GM12878 (cell line): ENCODE results near the gene VPS8. TPM values are rescaled to one million over a fixed set of nuclear protein-coding genes. Genes with fewer than 3 reads are reported as not detected.

Source experiments
- ATAC-seq: fragments of 200-7000 bp; cut with Tn5 transposase; 3 replicates; pipeline ENCODE4 v1.9.1; 2020; ENCODE audit warnings: mild to moderate bottlenecking, moderate library complexity
- BruUV-seq: library from RNA; stranded (reverse); fragments of 400-500 nt; replicated peaks from 2 replicates; lab custom pipeline; 2021; lab: Mats Ljungman, UMichigan
- CTCF ChIA-PET: fragments of 300-600 bp; sonication (Branson Sonifier 250); formaldehyde crosslinking; extraction: SDS; loops from one replicate; lab custom pipeline; 2021; ENCODE audit warnings: inconsistent platforms; lab: Yijun Ruan, JAX
- POLR2A ChIA-PET: fragments of 350-600 bp; formaldehyde crosslinking; extraction: SDS; loops from one replicate; lab custom pipeline; 2021; ENCODE audit warnings: inconsistent platforms; lab: Charles Lee
- RAD21 ChIA-PET: fragments of 300-600 bp; sonication (Branson Sonifier 250); formaldehyde crosslinking; loops from one replicate; lab custom pipeline; 2023; ENCODE audit warnings: antibody characterized with exemption; ENCODE audit not compliant: unreplicated experiment; lab: Charles Lee
- SMC1A ChIA-PET: fragments of 300-600 bp; sonication (Branson Sonifier 250); formaldehyde crosslinking; loops from one replicate; lab custom pipeline; 2023; ENCODE audit not compliant: unreplicated experiment, uncharacterized antibody; lab: Charles Lee
- DNase-seq: peaks from one replicate; pipeline ENCODE4 v3.0.0-alpha.2; 2011; ENCODE audit warnings: low read depth, low spot score
- FAIRE-seq: peaks from 3 replicates; lab custom pipeline; 2011; peaks lifted over from hg19 to GRCh38; lab: Jason Lieb, UNC
- H2AFZ ChIP-seq: 2 replicates; pipeline ENCODE4 v1.6.0; 2011; ENCODE audit warnings: low read depth, low read length, control low read depth; ENCODE audit not compliant: control insufficient read depth
- H3K27ac ChIP-seq: 2 replicates; pipeline ENCODE4 v1.5.1; 2011; ENCODE audit warnings: control low read depth; ENCODE audit not compliant: control insufficient read depth, insufficient read depth
- H3K27me3 ChIP-seq, 2 experiments: replicated peaks in 1 of 2; 2 replicates each; pipeline versions ENCODE4 v1.6.0 to v1.6.1; 2011; ENCODE audit warnings: low read length in 1 of 2; ENCODE audit not compliant: control insufficient read depth in 2 of 2, insufficient read depth in 2 of 2
- H3K36me3 ChIP-seq, 2 experiments: 2 replicates each; pipeline ENCODE4 v1.5.1; 2011; ENCODE audit warnings: low read length in 1 of 2; ENCODE audit not compliant: control insufficient read depth in 2 of 2, insufficient read depth in 2 of 2
- H3K4me1 ChIP-seq: 2 replicates; pipeline ENCODE4 v1.6.1; 2011; ENCODE audit warnings: mild to moderate bottlenecking, low read length, moderate library complexity, mixed read lengths; ENCODE audit not compliant: control insufficient read depth, insufficient read depth
- H3K4me2 ChIP-seq: 2 replicates; pipeline ENCODE4 v1.6.0; 2011; ENCODE audit warnings: control low read depth; ENCODE audit not compliant: control insufficient read depth, insufficient read depth
- H3K4me3 ChIP-seq: fragments of 200-600 bp; sonication (generic); 2 replicates; pipeline ENCODE4 v1.5.1; 2016
- H3K79me2 ChIP-seq: 2 replicates; pipeline ENCODE4 v1.6.0; 2011; ENCODE audit warnings: low read length; ENCODE audit not compliant: control insufficient read depth, insufficient read depth
- H3K9ac ChIP-seq: 2 replicates; pipeline ENCODE4 v1.8.0; 2011; ENCODE audit warnings: low read length, control low read depth, mixed read lengths; ENCODE audit not compliant: control insufficient read depth, insufficient read depth
- H3K9me3 ChIP-seq: replicated peaks from 3 replicates; pipeline ENCODE4 v1.5.1; 2011; ENCODE audit warnings: mild to moderate bottlenecking, low read length; ENCODE audit not compliant: control insufficient read depth, insufficient read depth
- H4K20me1 ChIP-seq: 2 replicates; pipeline ENCODE4 v1.6.0; 2011; ENCODE audit not compliant: control insufficient read depth, insufficient read depth
- ATF7 ChIP-seq: fragments of 450-650 bp; IDR thresholded peaks from 2 replicates; pipeline ENCODE4 v1.6.1; 2016; ENCODE audit warnings: low read depth, mild to moderate bottlenecking
- BCL3 ChIP-seq: IDR thresholded peaks from 2 replicates; pipeline ENCODE4 v1.6.1; 2011; ENCODE audit warnings: borderline replicate concordance, low read depth, mild to moderate bottlenecking, moderate library complexity, low read length; ENCODE audit not compliant: insufficient read depth, poor library complexity, severe bottlenecking
- BMI1 ChIP-seq: fragments of 450-650 bp; IDR thresholded peaks from 2 replicates; pipeline ENCODE4 v1.6.1; 2016; ENCODE audit warnings: mild to moderate bottlenecking, moderate library complexity, borderline replicate concordance
- CREB1 ChIP-seq: IDR thresholded peaks from 2 replicates; pipeline ENCODE4 v1.6.1; 2012; ENCODE audit warnings: low read depth, mild to moderate bottlenecking, inconsistent platforms
- E2F4 ChIP-seq: IDR thresholded peaks from 2 replicates; pipeline ENCODE4 v1.6.1; 2012; ENCODE audit warnings: low read depth, low read length, improper control_type of control experiment
- EGR1 ChIP-seq, 2 experiments: IDR thresholded peaks; 1 replicate in 1 of 2; 2 replicates in 1 of 2; pipeline ENCODE4 v1.6.1; 2011 to 2012; ENCODE audit warnings: low read depth in 2 of 2, low read length in 2 of 2, borderline replicate concordance in 1 of 2, mild to moderate bottlenecking in 1 of 2, moderate library complexity in 1 of 2
- IKZF2 ChIP-seq, 2 experiments: fragments of 450-650 bp; IDR thresholded peaks; 2 replicates each; pipeline ENCODE4 v1.6.1; 2017; ENCODE audit warnings: mild to moderate bottlenecking in 2 of 2, moderate library complexity in 2 of 2
- KDM1A ChIP-seq: fragments of 200-600 bp; sonication (generic); IDR thresholded peaks from 2 replicates; pipeline ENCODE4 v1.6.1; 2016; ENCODE audit warnings: borderline replicate concordance
- RAD21 ChIP-seq: IDR thresholded peaks from 2 replicates; pipeline ENCODE4 v1.6.1; 2011; ENCODE audit warnings: mild to moderate bottlenecking, low read depth, low read length, moderate library complexity; ENCODE audit not compliant: insufficient read depth
- SMARCA5 ChIP-seq: fragments of 450-650 bp; IDR thresholded peaks from 2 replicates; pipeline ENCODE4 v1.6.1; 2017; ENCODE audit warnings: mild to moderate bottlenecking
- SREBF1 ChIP-seq: IDR thresholded peaks from 2 replicates; pipeline ENCODE4 v1.6.1; 2012; ENCODE audit warnings: mild to moderate bottlenecking, low read length
- WGBS: methylation state at CpG from one replicate; pipeline ENCODE4 v1.1.6; 2016; ENCODE audit warnings: low lambda C conversion rate; ENCODE audit not compliant: insufficient replicate concordance, insufficient coverage; ENCODE audit errors: missing lambda C conversion rate; 5-methylcytosine and 5-hydroxymethylcytosine counted together
- in situ Hi-C: fragments of 300-500 bp; cut with MboI; formaldehyde crosslinking; loops from 9 replicates; pipeline ENCODE4 v1.14.3; 2018; ENCODE audit warnings: mixed read lengths
- intact Hi-C: fragments of 100-400 bp; cut with micrococcal nuclease; formaldehyde crosslinking; loops from one replicate; pipeline ENCODE4 v1.14.2; 2022; ENCODE audit not compliant: unreplicated experiment
- polyA plus RNA-seq, 11 experiments: library from polyadenylated mRNA; depleted of rRNA in 4 of 11; unstranded in 6 of 11; stranded (reverse) in 5 of 11; fragments of >200 nt; fragmentation: Nextera tagmentation in 4 of 11; fragmentation: Illumina TruSeq in 1 of 11; extraction: Ambion mirVana in 4 of 11; extraction: Trizol in 1 of 11; gene quantifications; 1 replicate in 1 of 11; 2 replicates in 10 of 11; pipeline versions ENCODE4 v1.2.1 to v1.2.3, GENCODE V29; 2011 to 2016; ENCODE audit warnings: inconsistent platforms in 2 of 11, missing spikeins in 2 of 11, low read depth in 1 of 11
- total RNA-seq, 4 experiments: library from RNA; depleted of rRNA in 3 of 4; stranded (reverse); fragments of >200 nt in 3 of 4; fragmentation: Illumina TruSeq in 1 of 4; extraction: Trizol in 1 of 4; gene quantifications; 2 replicates each; pipeline versions ENCODE4 v1.2.1 to v1.2.3, GENCODE V29; 2013 to 2021

VPS8 gene
- total and polyA plus RNA-seq, 10 of the 15 experiments (the other 5 are each of a cell fraction or from before 2014, with no cell fraction given): 8.9 to 34.7 (median 20.9) TPM

- intact Hi-C loops: no loop called here
These were observed 269.6 kb downstream of the VPS8 start for GRCh38 chr3:185081521-185081920.

More at GRCh38 chr3:185081521-185081920, 269.6 kb downstream of the VPS8 start:
- WGBS: 16% methylated on average over 1 of the region's 1 CpG
- ChIA-PET CTCF (no interaction called here), SMC1A (no interaction called here), RAD21 (interaction anchor here (1.2 kb wide), 1 partner anchor 43 kb away, joined by 4 read pairs; no protein-coding TSS in a partner anchor), POLR2A (no interaction called here)
- Histone ChIP-seq H2AFZ (no peak overlapping the region), H3K27me3 (peaks cover 0 to 2% of the 10 kb centered on the region in 2 experiments; a peak in 1 of 4 replicates), H3K9ac (no peak overlapping the region), H3K36me3 (no peaks in the 10 kb centered on the region), H3K9me3 (no peaks in the 10 kb centered on the region), H3K4me1 (no peaks in the 10 kb centered on the region), H3K79me2 (no peaks in the 10 kb centered on the region), H3K27ac (no peak overlapping the region), H3K4me3 (no peak overlapping the region), H4K20me1 (no peaks in the 10 kb centered on the region), H3K4me2 (no peak overlapping the region)
- BruUV-seq: no TSS peak
- TF ChIP-seq E2F4: no peak
- TF ChIP-seq IKZF2 (IDR thresholded peaks at IDR 0.05): no peak
- TF ChIP-seq KDM1A: no peak
- no peak for TF ChIP-seq EGR1 (IDR thresholded peaks at IDR 0.05; ENCODE audit: borderline replicate concordance in 1 of 2, low read depth in 2 of 2, low read length in 2 of 2)
- TF ChIP-seq CREB1: no peak
- TF ChIP-seq SREBF1: no peak
- TF ChIP-seq BCL3: no peak
- TF ChIP-seq ATF7: no peak
- TF ChIP-seq SMARCA5: no peak
- TF ChIP-seq RAD21: no peak
- no peak for TF ChIP-seq BMI1
- ATAC-seq (no peak), DNase-seq (no peak), FAIRE-seq (no peak)
- in situ Hi-C loops: no loop called here
